Purkinje cell (primary cell): ENCODE results near the gene KIR2DL3. TPM values are rescaled to one million over a fixed set of nuclear protein-coding genes. Genes with fewer than 3 reads are reported as not detected.

Experiments used
- polyA plus RNA-seq: library from polyadenylated mRNA; unstranded; fragments of >200 nt; fragmentation: Nextera tagmentation; gene quantifications from 2 replicates; pipeline ENCODE4 v1.2.1, GENCODE V29; 2014

Gene KIR2DL3
- not detected in 2 replicates for polyA plus RNA-seq

GRCh38 chr19:54738306-54738705, at the start of gene KIR2DL3:
TSS of gene KIR2DL3 (plus strand) at chr19:54738513. CDS start at chr19:54738546, 33 bp downstream.

DNA sequence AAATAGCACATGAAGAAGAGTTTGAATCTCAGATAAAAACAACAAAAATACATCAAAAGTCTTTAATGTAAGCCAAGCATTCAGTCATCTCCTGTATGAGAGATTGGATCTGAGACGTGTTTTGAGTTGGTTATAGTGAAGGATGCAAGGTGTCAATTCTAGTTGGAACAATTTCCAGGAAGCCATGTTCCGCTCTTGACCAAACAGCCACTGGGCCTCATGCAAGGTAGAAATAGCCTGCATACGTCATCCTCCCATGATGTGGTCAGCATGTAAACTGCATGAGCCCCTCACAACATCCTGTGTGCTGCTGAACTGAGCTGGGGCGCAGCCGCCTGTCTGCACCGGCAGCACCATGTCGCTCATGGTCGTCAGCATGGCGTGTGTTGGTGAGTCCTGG, 14.2 kb upstream of the KIR2DL3 start, which contains the start of gene KIR3DL3:
Gene KIR3DL3, plus strand, starts transcription at position 301 of the 400 bp plus-strand sequence. Its CDS starts 55 bp downstream, at position 356.

GRCh38 chr19:54769646-54770045, 31.3 kb downstream of the KIR2DL3 start, which contains the start of gene KIR2DL1:
TSS of gene KIR2DL1 (plus strand) at chr19:54769793. CDS start at chr19:54769851, 58 bp downstream.

Other genes with a start within 250 kb of the KIR2DL3 start
- not detected in 2 replicates for gene LAIR2, start 235.7 kb upstream of the KIR2DL3 start, polyA plus RNA-seq
- gene LILRA2, start 164.7 kb upstream of the KIR2DL3 start, polyA plus RNA-seq = not detected in 2 replicates
- not detected in 2 replicates for gene LILRA1, start 144.9 kb upstream of the KIR2DL3 start, polyA plus RNA-seq
- gene LILRB1, start 108.0 kb upstream of the KIR2DL3 start, polyA plus RNA-seq = not detected in 2 replicates
- not detected in 2 replicates for gene LILRB4, start 75.5 kb upstream of the KIR2DL3 start, polyA plus RNA-seq
- not detected in 2 replicates for gene KIR3DL3, start 14.1 kb upstream of the KIR2DL3 start, polyA plus RNA-seq
- not detected in 2 replicates for gene KIR2DL1, start 31.3 kb downstream of the KIR2DL3 start, polyA plus RNA-seq
- not detected in 2 replicates for gene KIR2DL4, start 65.1 kb downstream of the KIR2DL3 start, polyA plus RNA-seq
- gene KIR3DL1, start 78.0 kb downstream of the KIR2DL3 start, polyA plus RNA-seq = not detected in 2 replicates
- not detected in 2 replicates for gene KIR2DS4, start 94.2 kb downstream of the KIR2DL3 start, polyA plus RNA-seq
- not detected in 2 replicates for gene KIR3DL2, start 111.9 kb downstream of the KIR2DL3 start, polyA plus RNA-seq
- not detected in 2 replicates for gene FCAR, start 135.7 kb downstream of the KIR2DL3 start, polyA plus RNA-seq
- not detected in 2 replicates for gene NCR1, start 167.6 kb downstream of the KIR2DL3 start, polyA plus RNA-seq
- gene NLRP7, start 209.0 kb downstream of the KIR2DL3 start, polyA plus RNA-seq = not detected in 2 replicates
- 0.27 TPM in 1 of 2 replicates, not detected in the other for gene NLRP2, start 227.9 kb downstream of the KIR2DL3 start, polyA plus RNA-seq